Measurements from ENCODE around the gene EFS. TPM values are rescaled to one million over a fixed set of nuclear protein-coding genes. Genes with fewer than 3 reads are reported as not detected.

The EFS gene
- polyA plus RNA-seq, 1 experiment: 2.7 TPM

GRCh38 chr14:23378612-23379220, 13.7 kb upstream of the EFS start:
- Histone ChIP-seq H3K36me3 (ENCODE audit: control insufficient read depth, insufficient read depth, low read length) (no peaks in the 10 kb centered on the region), H3K27me3 (ENCODE audit: control insufficient read depth, insufficient read depth, low read length) (peaks cover 9% of the 10 kb centered on the region), H3K4me3 (ENCODE audit: low read depth, low read length) (no peak overlapping the region)
- no peak for TF ChIP-seq CTCF (IDR thresholded peaks at IDR 0.05; ENCODE audit: insufficient read depth, low read depth, low read length)
- POLR2A ChIA-PET: no interaction called here
- DNase-seq (ENCODE audit: low read depth): no peak
- CTCF ChIA-PET: interaction anchor here (1.0 to 8.1 kb wide), 12 partner anchors 8 to 114 kb away, joined by 3 to 132 read pairs (median 13); partner anchors contain the start of gene SLC22A17

GRCh38 chr14:23377573-23378563, 12.9 kb upstream of the EFS start:
- CTCF ChIA-PET: interaction anchor here (0.9 to 8.1 kb wide), 7 partner anchors 9 to 56 kb away, joined by 3 to 132 read pairs (median 15); no protein-coding TSS in a partner anchor
- POLR2A ChIA-PET: no interaction called here
- Histone ChIP-seq H3K4me3 (ENCODE audit: low read depth, low read length) (no peak overlapping the region), H3K27me3 (ENCODE audit: control insufficient read depth, insufficient read depth, low read length) (peaks cover 9% of the 10 kb centered on the region), H3K36me3 (ENCODE audit: control insufficient read depth, insufficient read depth, low read length) (no peaks in the 10 kb centered on the region)
- no peak for TF ChIP-seq CTCF (IDR thresholded peaks at IDR 0.05; ENCODE audit: insufficient read depth, low read depth, low read length)
- no peak for DNase-seq (ENCODE audit: low read depth)

GRCh38 chr14:23377198-23377550, 12.2 kb upstream of the EFS start:
- H3K36me3 ChIP-seq (ENCODE audit: control insufficient read depth, insufficient read depth, low read length): no peaks in the 10 kb centered on the region
- ChIA-PET CTCF (interaction anchor here (0.9 to 8.1 kb wide), 5 partner anchors 10 to 55 kb away, joined by 3 to 132 read pairs (median 3); no protein-coding TSS in a partner anchor), POLR2A (no interaction called here)
- no peak for TF ChIP-seq CTCF (IDR thresholded peaks at IDR 0.05; ENCODE audit: insufficient read depth, low read depth, low read length)
- H3K27me3 ChIP-seq (ENCODE audit: control insufficient read depth, insufficient read depth, low read length): peaks cover 9% of the 10 kb centered on the region
- no peak overlapping the region for H3K4me3 ChIP-seq (ENCODE audit: low read depth, low read length)
- DNase-seq (ENCODE audit: low read depth): no peak

- ChIA-PET CTCF (interaction anchor here (0.9 to 8.1 kb wide), 3 partner anchors 9 to 55 kb away, joined by 3 to 132 read pairs (median 3); no protein-coding TSS in a partner anchor), POLR2A (no interaction called here)
- Histone ChIP-seq H3K4me3 (ENCODE audit: low read depth, low read length) (no peak within 1 kb of the TSS), H3K27me3 (ENCODE audit: control insufficient read depth, insufficient read depth, low read length) (peaks cover 11% of the 10 kb centered on the region), H3K36me3 (ENCODE audit: control insufficient read depth, insufficient read depth, low read length) (no peaks in the 10 kb centered on the region)
- no peak for TF ChIP-seq CTCF (IDR thresholded peaks at IDR 0.05; ENCODE audit: insufficient read depth, low read depth, low read length)
- no peak for DNase-seq (ENCODE audit: low read depth)
These were observed 11.7 kb upstream of the EFS start, which contains the start of gene CMTM5 for GRCh38 chr14:23376482-23377197. Gene CMTM5 (plus strand): TSS chr14:23377046. CDS start chr14:23377252, 206 bp downstream.
